GM23338 (cell line): Measurements from ENCODE around the gene CELF2. TPM values are rescaled to one million over a fixed set of nuclear protein-coding genes. Genes with fewer than 3 reads are reported as not detected.

Experiments used
- ATAC-seq: fragments of 200-7000 bp; cut with Tn5 transposase; 3 replicates; pipeline ENCODE4 v1.9.1; 2020
- DNase-seq: peaks from one replicate; pipeline ENCODE4 v3.0.0-alpha.2; 2015; ENCODE audit warnings: low spot score
- H2AFZ ChIP-seq: fragments of 200-600 bp; sonication (generic); 2 replicates; pipeline ENCODE4 v1.8.0; 2016; ENCODE audit warnings: antibody characterized with exemption, mild to moderate bottlenecking, moderate library complexity
- H3F3A ChIP-seq: fragments of 200-600 bp; sonication (generic); replicated peaks from 2 replicates; pipeline ENCODE4 v1.8.0; 2017; ENCODE audit warnings: antibody characterized with exemption, mixed run types, low read depth
- H3K27ac ChIP-seq: fragments of 200-600 bp; sonication (generic); 2 replicates; pipeline ENCODE4 v1.6.1; 2016; ENCODE audit warnings: low read depth
- H3K27me3 ChIP-seq: fragments of 200-600 bp; sonication (generic); 2 replicates; pipeline ENCODE4 v1.8.0; 2016; ENCODE audit warnings: mild to moderate bottlenecking, mixed run types, moderate library complexity; ENCODE audit not compliant: insufficient read depth
- H3K36me3 ChIP-seq: fragments of 200-600 bp; sonication (generic); 2 replicates; pipeline ENCODE4 v1.8.0; 2016; ENCODE audit warnings: mild to moderate bottlenecking; ENCODE audit not compliant: insufficient read depth
- H3K4me1 ChIP-seq: fragments of 200-600 bp; sonication (generic); 2 replicates; pipeline ENCODE4 v1.8.0; 2016; ENCODE audit warnings: mild to moderate bottlenecking, moderate library complexity; ENCODE audit not compliant: insufficient read depth
- H3K4me2 ChIP-seq: fragments of 200-600 bp; sonication (generic); 2 replicates; pipeline ENCODE4 v1.7.1; 2017; ENCODE audit warnings: mixed run types
- H3K4me3 ChIP-seq: fragments of 200-600 bp; sonication (generic); 2 replicates; pipeline ENCODE4 v1.6.1; 2016; ENCODE audit warnings: mixed run types
- H3K79me2 ChIP-seq: fragments of 200-600 bp; sonication (generic); replicated peaks from 2 replicates; pipeline ENCODE4 v1.8.0; 2017; ENCODE audit warnings: mild to moderate bottlenecking; ENCODE audit not compliant: insufficient read depth
- H3K9me2 ChIP-seq: fragments of 200-600 bp; sonication (generic); 2 replicates; pipeline ENCODE4 v1.8.0; 2017; ENCODE audit not compliant: insufficient read depth
- H4K20me1 ChIP-seq: fragments of 200-600 bp; sonication (generic); replicated peaks from 2 replicates; pipeline ENCODE4 v1.8.0; 2017; ENCODE audit warnings: mild to moderate bottlenecking; ENCODE audit not compliant: insufficient read depth
- H3K27ac Mint-ChIP-seq: 2 replicates; pipeline ENCODE4 v1.8.0; 2020; ENCODE audit warnings: inconsistent platforms, mild to moderate bottlenecking, moderate library complexity, mixed read lengths
- H3K27me3 Mint-ChIP-seq: 3 replicates; pipeline ENCODE4 v1.8.0; 2022; ENCODE audit warnings: low read depth, mild to moderate bottlenecking, moderate library complexity, mixed read lengths, inconsistent platforms; ENCODE audit not compliant: insufficient read depth, poor library complexity
- H3K36me3 Mint-ChIP-seq: 3 replicates; pipeline ENCODE4 v1.8.0; 2021; ENCODE audit warnings: low read depth, mild to moderate bottlenecking, inconsistent platforms, moderate library complexity, mixed read lengths
- H3K4me1 Mint-ChIP-seq: 3 replicates; pipeline ENCODE4 v1.8.0; 2020; ENCODE audit warnings: mild to moderate bottlenecking, inconsistent platforms, mixed read lengths
- H3K4me3 Mint-ChIP-seq: 3 replicates; pipeline ENCODE4 v1.8.0; 2021; ENCODE audit warnings: moderate library complexity, mild to moderate bottlenecking, inconsistent platforms, mixed read lengths
- H3K9me3 Mint-ChIP-seq: 3 replicates; pipeline ENCODE4 v1.8.0; 2020; ENCODE audit warnings: moderate library complexity, mild to moderate bottlenecking, inconsistent platforms, mixed read lengths
- CREB1 ChIP-seq: fragments of 250-450 bp; sonication (Bioruptor Pico); IDR thresholded peaks from 2 replicates; pipeline ENCODE4 v1.5.0; 2020; ENCODE audit warnings: low read depth, mild to moderate bottlenecking, moderate library complexity
- CTCF ChIP-seq, 2 experiments: fragments of 200-600 bp in 1 of 2; sonication (generic) in 1 of 2; conservative IDR thresholded peaks; 2 replicates each; pipeline versions ENCODE4 v1.5.1 to v1.6.1; 2016 to 2017; ENCODE audit warnings: antibody characterized with exemption in 2 of 2, low read depth in 2 of 2, mild to moderate bottlenecking in 2 of 2, moderate library complexity in 1 of 2
- ETS1 ChIP-seq: IDR thresholded peaks from 2 replicates; pipeline ENCODE4 v1.6.1; 2016; ENCODE audit warnings: antibody characterized with exemption
- EZH2 ChIP-seq: fragments of 200-600 bp; sonication (generic); IDR thresholded peaks from one replicate; pipeline ENCODE4 v1.8.0; 2017; ENCODE audit warnings: antibody characterized with exemption, mild to moderate bottlenecking, low read depth; ENCODE audit not compliant: unreplicated experiment
- EZH2phosphoT487 ChIP-seq: fragments of 200-600 bp; sonication (generic); IDR thresholded peaks from one replicate; pipeline ENCODE4 v1.8.1; 2018; ENCODE audit warnings: antibody characterized with exemption; ENCODE audit not compliant: unreplicated experiment
- JUNB ChIP-seq: IDR thresholded peaks from one replicate; pipeline ENCODE4 v1.6.1; 2016; ENCODE audit warnings: antibody characterized with exemption; ENCODE audit not compliant: unreplicated experiment
- NANOG ChIP-seq: IDR thresholded peaks from 2 replicates; pipeline ENCODE4 v1.6.1; 2016; ENCODE audit warnings: antibody characterized with exemption, borderline replicate concordance
- POLR2AphosphoS5 ChIP-seq: IDR thresholded peaks from 2 replicates; pipeline ENCODE4 v1.6.1; 2016; ENCODE audit warnings: antibody characterized with exemption, low read depth
- REST ChIP-seq: IDR thresholded peaks from one replicate; pipeline ENCODE4 v1.6.1; 2018; ENCODE audit warnings: antibody characterized with exemption; ENCODE audit not compliant: unreplicated experiment
- STAT1 ChIP-seq: IDR thresholded peaks from one replicate; pipeline ENCODE4 v1.6.1; 2016; ENCODE audit warnings: antibody characterized with exemption; ENCODE audit not compliant: unreplicated experiment
- ZNF114 ChIP-seq: fragments of 250-450 bp; sonication (Bioruptor Pico); IDR thresholded peaks from 2 replicates; pipeline ENCODE4 v1.5.0; 2020; ENCODE audit warnings: mild to moderate bottlenecking, moderate library complexity
- ZNF331 ChIP-seq: fragments of 250-450 bp; sonication (Bioruptor Pico); IDR thresholded peaks from 2 replicates; pipeline ENCODE4 v1.5.0; 2020; ENCODE audit warnings: low read depth, mild to moderate bottlenecking, moderate library complexity
- ZNF462 ChIP-seq: fragments of 250-450 bp; sonication (Bioruptor Pico); IDR thresholded peaks from 2 replicates; pipeline ENCODE4 v1.5.0; 2020; ENCODE audit warnings: mild to moderate bottlenecking, moderate library complexity
- polyA plus RNA-seq: library from polyadenylated mRNA; unstranded; fragments of >200 nt; fragmentation: Nextera tagmentation; extraction: Ambion mirVana; gene quantifications from 2 replicates; pipeline ENCODE4 v1.2.1, GENCODE V29; 2016
- total RNA-seq: library from RNA; depleted of rRNA; stranded (reverse); fragments of >200 nt; shearing (Covaris generic); gene quantifications from 2 replicates; pipeline ENCODE4 v1.2.3, GENCODE V29; 2014

Gene CELF2
- total and polyA plus RNA-seq, 2 experiments from 2014 or later = 18.1 to 22.5 TPM

- DNase-seq (no peak), ATAC-seq (no peak)
- Mint-ChIP-seq H3K4me3 (no peak overlapping the region), H3K27me3 (peaks cover 10% of the 10 kb centered on the region), H3K36me3 (no peaks in the 10 kb centered on the region), H3K4me1 (peaks cover 23% of the 10 kb centered on the region), H3K9me3 (no peaks in the 10 kb centered on the region), H3K27ac (no peak overlapping the region)
- no peaks in the 10 kb centered on the region for H3F3A ChIP-seq
- no peaks in the 10 kb centered on the region; the same call in 1 of the 2 replicates for H4K20me1 ChIP-seq
- H2AFZ ChIP-seq = no peak overlapping the region
- no peaks in the 10 kb centered on the region for H3K9me2 ChIP-seq
- no peak overlapping the region for H3K4me3 ChIP-seq
- TF ChIP-seq NANOG (no peak), EZH2phosphoT487 (no peak), POLR2AphosphoS5 (no peak), JUNB (no peak), REST (no peak), STAT1 (no peak), ZNF462 (CRISPR knock-in tag) (no peak), ZNF114 (CRISPR knock-in tag) (no peak), ETS1 (no peak), CTCF (conservative IDR thresholded peaks at IDR 0.05; ENCODE audit: low read depth in 2 of 2) (no peak), EZH2 (no peak), ZNF331 (CRISPR knock-in tag) (no peak), CREB1 (CRISPR knock-in tag) (no peak)
- H3K27ac ChIP-seq = no peak overlapping the region
- H3K4me2 ChIP-seq = no peak overlapping the region
- peaks cover 14% of the 10 kb centered on the region for H3K4me1 ChIP-seq
- H3K79me2 ChIP-seq = no peaks in the 10 kb centered on the region
- H3K36me3 ChIP-seq = no peaks in the 10 kb centered on the region
- no peaks in the 10 kb centered on the region for H3K27me3 ChIP-seq
Measured at GRCh38 chr10:11252887-11253286, 235.2 kb downstream of the CELF2 start.
